Hippocampal formation (tissue), 2 donors: Measurements from ENCODE around the gene GPR55.
"Not testable (repeated sequence)": the region's sequence is repeated elsewhere in the genome, so short reads cannot be mapped to it uniquely, and the experiment has no call there.

Experiments used
- DNase-seq, 2 donors: peaks; one replicate each; lab custom pipeline; 2025; lab: John Stamatoyannopoulos, UW

GPR55 gene, protein sequence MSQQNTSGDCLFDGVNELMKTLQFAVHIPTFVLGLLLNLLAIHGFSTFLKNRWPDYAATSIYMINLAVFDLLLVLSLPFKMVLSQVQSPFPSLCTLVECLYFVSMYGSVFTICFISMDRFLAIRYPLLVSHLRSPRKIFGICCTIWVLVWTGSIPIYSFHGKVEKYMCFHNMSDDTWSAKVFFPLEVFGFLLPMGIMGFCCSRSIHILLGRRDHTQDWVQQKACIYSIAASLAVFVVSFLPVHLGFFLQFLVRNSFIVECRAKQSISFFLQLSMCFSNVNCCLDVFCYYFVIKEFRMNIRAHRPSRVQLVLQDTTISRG

DNA sequence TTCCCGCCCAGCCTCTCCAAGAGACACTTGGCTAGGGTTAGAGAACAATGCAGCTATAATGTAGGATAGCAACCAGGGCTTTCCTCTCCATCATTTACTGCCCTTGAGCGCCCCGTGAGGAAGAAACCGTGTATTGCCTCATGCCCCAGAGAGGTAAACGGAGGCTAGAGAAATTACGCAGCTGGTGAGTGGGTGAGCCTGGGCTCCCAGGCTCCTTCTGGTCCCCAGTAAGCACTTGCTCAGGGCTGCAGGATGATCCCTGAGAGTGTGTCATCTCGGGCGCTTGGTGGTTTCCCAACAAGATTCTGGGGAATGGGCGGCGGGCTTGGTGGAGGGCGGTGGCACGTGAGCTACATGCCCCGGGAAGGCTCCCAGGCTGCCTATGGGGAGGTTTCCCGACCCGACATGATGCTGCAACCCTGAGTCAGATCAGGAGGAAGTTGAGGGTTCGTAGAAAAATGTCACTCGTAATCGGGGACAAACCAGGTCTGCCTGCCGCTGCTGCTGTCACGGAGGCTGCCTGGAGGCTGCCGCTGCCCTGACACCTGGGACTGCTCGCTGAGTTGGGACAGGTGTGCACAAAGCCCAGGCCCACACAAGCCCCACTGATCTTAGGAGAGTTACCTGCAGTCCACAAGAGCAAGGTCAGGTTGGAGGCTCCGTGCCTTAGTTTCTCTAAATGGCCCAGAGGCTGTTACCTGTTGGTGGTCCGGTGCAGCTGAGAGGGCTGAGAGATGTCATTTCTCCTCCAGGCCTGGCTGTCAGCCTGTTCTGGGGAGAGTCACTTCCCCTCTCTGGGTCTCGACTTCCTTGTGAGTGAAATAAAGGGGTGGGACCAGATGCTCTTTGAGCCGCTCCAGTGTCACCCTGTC lies at the start of gene GPR55:
Gene GPR55, minus strand, starts transcription at position 773 of the 872 bp plus-strand sequence. CDS start 14,280 bp downstream, outside the sequence.
- peak in 1 of 2 donors; percentile 56 for DNase-seq

DNA sequence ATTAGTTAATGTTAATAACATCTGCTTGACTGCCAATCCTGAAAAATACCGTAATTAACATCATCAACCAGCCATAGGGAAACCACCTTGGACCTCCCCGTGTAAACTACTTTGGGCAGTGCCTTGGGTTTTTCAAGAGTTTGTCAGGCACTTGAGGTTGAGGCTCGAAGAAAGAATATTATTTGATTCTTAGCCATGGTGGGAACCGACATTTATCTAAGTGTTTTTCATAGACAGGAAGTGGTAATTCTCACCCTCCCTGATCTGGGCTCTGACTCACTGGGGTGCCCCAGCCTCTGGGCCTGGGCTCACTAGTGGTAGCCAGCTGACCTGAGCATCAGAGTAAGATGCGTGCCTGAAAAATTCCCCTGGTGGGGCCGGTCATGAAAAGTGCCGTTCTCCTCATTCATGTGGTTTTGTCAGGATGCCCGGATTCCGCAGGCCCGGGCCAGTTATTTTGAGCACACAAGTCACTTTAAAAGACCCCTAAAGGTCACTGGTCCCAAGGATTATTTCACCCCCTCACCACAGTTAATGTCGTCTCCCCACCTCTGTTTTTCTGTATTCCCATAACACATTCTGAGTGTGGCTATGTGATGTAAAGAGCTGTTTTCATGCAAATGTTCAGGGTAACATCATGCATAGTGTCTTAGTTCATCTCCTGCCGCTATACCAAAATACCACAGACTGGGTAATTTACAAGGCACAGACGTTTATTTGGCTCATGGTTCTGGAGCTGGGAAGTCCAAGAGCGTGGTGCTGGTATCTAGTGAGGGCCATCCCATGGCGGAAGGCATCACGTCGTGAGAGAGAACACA lies 49.3 kb upstream of the GPR55 start:
- no peak for DNase-seq

DNA sequence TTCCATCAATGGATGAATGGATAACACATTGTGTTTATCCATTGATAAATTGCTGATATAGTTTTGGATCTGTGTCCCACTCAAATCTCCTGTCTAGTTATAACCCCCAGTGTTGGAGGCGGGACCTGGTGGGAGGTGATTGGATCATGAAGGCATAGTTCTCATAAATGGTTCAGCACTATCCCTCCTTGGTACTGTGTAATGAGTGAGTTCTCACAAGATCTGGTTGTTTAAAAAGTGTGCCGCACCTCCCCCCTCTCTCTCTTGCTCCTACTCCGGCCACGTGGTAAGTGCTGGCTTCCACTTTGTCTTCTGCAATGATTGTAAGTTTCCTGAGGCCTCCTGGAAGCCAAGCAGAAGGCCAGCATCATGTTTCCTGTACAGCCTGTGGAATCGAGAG lies 47.0 kb upstream of the GPR55 start:
- no peak for DNase-seq

DNA sequence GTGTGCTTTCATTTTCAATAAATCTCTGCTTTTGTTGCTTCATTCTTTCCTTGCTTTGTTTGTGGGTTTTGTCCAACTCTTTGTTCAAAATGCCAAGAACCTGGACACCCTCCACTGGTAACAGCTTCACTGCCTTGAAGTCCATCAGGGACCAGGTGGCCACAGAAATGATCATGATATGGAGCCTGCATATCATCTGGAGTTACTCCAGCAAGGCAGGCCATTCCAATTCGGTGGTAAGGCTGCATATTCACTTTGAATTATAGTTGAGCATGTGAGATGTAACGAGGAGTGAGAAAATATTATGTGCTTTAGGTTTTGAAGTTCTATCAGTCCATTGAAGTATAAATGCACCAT lies 44.6 kb upstream of the GPR55 start:
- no peak for DNase-seq

DNA sequence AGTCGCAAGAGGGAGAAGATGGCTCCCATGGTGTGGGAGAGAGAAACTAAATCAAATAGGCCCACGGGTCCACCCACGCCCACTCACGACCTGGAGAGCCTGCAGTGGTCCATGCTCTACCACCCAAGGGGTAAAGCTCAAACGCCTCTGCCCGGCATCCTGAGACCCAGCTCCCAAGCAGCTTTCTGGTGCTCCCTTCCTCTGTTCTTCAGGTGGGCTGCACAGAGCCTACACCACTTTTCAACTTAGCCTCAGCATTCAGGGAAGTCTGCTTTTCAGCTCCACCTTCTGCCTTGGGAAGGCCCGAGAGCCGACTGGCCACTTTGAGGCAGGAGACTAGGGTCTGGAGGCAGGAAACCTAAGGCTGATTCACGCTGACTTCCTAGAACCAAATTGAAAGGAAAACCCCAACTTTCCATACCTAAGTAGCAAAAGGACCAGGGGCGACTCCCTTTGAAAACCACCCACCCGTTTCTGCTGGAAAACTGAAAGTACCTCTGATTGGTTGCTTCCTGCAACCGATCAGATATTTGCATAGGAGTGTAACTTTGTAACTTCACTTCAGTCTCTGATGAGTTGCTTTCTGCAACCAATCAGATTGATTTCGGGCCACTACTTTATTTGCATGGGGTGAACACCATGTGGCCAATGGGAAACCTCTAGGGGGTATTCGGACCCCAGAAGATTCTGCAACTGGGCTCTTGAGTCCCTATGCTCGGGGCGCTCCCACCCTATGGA lies 44.0 kb upstream of the GPR55 start:
- DNase-seq: no peak

DNA sequence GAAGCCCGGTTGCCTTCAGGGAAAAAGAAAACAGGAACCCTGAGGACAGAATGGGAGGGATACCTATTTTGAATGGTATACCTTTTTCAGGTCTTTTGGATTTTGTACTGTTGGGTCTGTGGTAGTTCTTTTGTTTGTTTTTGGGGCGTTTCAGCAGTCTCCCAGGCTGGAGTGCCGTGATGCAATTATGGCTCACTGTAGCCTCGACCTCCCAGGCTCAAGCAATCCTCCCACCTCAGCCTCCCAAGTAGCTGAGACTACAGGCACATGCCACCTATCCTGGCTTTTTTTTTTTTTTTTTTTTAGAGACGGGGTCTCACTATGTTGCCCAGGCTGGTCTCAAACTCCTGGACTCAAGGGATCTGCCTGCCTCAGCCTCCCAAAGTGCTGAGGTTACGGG lies 43.3 kb upstream of the GPR55 start:
- not testable (repeated sequence) for DNase-seq

DNA sequence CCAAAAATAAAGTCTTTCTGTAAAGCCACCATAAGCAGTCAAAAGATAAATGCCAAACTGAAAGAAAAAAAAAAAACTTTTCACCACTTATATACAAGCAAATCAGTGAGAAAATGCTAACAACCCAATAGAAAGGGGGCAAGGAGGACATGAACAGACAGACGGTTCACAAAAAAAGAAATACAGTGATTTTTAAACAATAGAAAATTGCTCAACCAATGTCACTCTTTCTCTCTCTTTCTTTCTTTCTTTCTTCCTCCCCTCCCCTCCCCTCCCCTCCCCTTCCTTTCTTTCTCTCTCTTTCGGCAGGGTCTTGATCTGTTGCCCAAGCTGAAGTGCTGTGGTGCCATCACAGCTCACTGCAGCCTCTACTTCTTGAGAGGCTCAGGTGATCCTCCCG lies 42.1 kb upstream of the GPR55 start:
- DNase-seq: no peak

DNA sequence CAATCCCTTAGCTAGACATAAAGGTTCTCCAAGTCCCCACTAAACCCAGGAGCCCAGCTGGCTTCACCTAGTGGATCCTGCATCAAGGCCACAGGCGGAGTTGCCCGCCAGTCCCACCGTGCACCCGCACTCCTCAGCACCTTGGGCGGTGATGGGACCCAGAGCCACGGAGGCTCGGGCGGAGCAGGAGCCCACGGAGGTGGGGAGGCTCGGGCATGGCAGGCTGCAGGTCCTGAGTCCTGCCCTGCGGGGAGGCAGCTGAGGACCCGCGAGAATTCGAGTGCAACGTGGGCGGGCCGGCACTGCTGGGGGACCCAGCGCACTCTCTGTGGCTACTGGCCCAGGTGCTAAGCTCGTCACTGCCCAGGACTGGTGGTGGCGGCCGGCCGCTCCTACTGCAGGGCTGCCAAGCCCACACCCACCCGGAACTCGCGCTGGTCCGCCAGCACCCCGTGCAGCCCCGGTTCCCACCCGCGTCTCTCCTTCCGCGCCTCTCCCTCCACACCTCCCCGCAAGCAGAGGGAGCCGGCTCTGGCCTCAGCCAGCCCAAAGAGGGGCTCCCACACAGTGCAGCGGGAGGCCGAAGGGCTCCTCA lies 39.2 kb upstream of the GPR55 start:
- DNase-seq: no peak

DNA sequence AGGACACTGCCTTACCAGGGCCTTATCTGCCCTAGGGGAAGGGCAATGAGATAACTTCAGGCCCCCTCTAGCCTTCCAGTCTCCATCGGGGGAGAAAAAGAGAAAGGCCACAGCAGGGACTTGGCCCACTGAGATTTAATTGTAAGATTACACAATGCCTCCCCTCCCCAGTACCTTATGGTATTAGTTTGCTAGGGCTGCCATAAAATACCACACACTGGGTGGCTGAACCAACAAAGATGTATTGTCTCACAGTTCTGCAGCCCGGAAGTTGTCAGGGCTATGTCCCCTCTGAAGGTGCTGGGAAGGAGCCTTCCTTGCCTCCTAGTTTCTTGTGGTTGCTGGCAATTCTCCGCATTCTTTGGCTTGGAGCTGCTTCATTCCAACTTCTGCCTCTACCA lies 36.0 kb upstream of the GPR55 start:
- DNase-seq: no peak

DNA sequence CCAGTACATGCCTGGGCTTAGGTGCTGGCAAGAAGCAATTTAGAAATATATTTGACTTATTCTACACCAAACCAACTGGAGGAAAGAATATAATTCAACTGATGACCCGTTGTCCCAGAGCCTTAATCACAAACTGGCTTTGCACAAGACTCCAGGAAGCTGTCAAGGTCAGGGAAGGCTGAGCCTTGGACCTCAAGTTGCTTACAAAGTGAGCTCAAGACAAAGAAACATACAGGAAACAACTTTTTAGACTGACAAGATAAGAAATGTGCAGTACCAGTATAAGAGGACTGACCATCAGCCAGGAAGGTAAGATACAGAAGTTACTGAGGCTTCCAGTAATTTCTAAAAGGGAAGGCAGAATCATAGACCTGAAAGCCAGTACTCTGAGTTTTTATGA lies 35.0 kb upstream of the GPR55 start:
- DNase-seq: no peak

DNA sequence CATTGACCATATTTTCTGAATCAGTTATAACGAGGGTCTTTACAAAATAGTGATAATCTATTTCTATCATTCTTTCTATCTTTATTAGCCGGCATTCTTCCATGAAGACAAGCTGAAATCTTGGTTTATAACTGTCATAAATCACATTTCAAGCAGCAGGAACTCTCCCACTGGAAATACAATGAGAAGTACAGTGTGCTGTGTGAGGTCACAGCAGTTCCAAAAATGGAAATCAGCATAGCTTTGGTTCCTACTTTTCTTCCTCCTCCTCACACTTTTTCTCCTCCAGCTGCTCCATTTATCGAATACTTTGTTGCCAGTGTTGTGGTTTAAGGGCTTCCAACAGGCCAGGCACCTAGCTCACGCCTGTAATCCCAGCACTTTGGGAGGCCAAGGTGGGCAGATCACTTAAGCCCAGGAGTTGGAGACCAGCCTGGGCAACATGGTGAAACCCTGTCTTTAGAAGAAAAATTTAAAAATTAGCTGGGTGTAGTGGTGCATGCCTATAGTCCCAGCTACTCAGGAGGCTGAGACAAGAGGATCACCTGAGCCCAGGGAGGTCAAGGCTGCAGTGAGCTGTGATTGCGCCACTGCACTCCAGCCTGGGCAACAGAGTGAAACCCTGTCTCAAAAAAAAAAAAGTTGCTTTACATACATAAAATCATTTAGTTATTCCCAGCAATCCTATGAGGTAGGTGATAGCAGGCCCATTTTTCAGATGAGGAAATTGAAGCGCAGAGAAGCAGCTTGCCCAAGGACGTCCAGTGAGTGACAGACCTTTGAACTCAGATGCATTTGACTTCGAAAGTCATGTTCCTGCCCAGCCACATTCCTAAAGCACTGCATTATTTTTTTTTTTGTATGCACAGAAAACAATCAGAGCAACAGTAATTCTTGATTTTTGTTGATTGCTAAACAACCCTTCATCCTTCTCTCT lies 34.0 kb upstream of the GPR55 start:
- no peak for DNase-seq

DNA sequence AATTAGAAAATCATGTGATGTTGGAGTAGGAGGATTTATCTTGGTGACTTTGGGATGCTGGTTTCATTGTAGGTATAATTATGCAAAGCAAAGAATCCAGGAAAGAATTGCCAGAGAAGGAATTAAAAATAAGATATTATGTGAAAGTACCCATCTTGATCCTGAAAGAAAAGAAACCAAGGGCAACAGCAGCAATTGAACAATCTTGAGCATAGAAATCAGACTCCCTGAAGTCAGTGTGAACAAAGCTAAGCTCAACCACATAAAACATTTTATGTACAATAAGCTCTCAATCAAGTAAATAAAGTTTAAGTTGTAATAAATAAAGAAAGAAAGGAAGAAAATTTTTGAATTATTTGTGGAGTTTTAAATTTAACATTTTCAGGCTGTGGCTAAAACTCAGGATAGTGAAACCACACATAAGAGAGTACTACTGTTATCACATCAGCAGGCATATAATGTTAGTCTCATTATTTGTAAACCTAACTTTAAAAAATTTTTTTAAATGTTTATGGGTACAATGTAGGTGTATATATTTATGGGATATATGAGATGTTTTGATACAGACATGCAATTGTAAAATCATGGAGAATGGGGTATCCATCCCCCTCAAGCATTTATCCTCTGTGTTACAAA lies 32.8 kb upstream of the GPR55 start:
- DNase-seq: no peak

DNA sequence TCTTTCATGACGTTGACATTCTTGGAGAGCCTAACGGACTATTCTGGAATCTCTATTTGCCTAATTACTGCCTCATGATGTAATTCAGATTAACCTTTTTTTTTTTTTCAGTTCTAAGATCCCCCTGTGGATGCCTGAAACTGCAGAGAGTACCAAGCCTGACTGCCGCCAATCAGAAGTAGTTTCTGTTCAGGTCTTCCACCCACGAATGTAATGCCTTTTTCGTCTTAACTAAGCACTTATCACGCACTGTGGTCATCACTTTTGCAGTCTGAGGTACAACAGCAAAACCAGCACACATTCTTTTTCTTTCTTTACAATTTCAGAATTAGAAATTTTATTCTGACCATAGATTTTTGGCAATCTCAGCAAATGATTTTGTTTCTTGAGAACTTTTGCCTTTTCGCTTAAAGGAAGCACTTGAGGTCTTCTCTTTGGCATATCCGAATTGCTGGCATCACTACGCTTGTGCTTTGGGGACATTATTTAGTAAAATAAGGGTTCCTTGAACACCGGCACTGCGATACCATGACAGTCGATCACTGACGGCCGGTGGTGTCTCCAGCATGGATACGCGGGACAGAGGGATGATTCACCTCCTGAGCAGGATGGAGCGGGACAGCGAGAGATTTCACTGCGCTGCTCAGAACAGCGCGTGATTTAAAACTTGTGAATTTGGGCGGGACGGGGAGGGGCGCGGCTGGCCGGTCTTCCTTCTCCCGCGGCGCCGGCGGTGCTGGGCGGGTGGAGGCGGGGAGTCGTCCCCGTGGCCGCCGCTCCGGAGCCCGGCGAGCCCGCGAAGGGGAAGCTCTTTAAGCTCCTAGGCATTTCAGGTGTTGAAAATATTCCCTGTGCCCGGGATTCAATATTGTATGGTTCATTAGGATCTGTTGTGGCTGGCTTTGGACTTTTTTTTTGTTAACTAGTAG lies 32.0 kb upstream of the GPR55 start:
- DNase-seq: no peak

DNA sequence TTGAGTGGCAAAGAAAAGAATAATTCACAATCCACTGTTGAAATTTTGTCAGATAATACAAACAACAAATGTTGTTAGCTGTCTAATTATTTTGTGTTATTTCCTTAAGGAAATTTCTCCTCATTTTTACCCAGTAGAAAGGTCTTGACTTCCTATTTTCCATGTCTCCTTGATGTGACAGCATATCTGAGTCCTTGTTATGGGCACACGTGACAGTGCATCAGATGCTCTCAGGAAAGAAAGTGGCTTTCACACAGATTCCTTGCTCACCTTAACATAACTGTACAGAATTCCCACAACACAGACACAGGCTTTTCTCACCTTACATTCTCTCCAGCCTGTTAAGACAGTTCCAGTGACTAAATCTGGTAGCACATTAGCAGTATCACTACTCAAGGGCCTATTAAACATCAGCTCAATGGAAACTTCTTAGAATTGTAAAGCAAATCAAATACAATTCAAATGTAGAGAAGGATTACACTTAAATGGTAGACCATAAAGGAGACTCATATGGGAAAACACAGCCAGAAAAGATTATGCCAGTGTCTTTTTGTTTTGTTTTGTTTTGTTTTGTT lies 30.2 kb upstream of the GPR55 start:
- DNase-seq: no peak

DNA sequence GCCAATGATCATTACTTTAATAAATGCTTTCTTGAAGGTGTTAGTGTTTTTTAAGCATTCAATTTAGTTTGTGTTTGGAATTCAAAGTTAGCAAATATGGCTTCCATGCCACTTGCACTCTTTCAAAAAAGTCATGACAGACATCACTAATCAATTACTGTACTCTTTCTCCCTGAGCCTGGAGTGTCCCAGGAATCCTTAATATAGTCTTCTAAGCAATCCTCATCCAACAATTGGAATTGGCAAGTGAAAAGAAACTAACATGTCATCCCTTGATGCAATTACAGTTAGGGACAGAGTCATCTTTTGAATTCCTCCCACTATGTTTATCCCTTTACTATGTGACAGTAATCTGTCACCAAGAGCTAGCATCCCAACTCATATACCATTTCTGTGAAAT lies 29.7 kb upstream of the GPR55 start:
- DNase-seq: no peak

DNA sequence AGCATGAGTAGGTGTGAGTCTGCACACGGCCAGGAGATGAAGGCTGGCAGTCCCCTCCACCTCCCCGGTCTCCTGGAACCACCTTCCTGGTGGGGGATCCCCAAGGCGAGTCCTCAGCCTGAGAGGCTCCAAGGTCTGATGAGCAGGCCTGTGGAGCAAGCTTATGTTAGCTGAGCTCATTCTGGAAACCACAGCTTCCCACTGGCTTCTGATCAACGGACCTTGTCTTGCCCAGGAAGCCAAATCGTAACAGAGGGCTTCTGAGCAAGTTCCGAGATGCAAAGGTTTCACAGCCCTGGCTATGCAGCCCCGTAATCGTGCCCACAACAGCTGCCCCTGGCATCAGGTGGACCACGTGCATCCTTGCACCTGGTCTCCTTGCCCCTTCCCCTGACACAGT lies 28.8 kb upstream of the GPR55 start:
- no peak for DNase-seq

DNA sequence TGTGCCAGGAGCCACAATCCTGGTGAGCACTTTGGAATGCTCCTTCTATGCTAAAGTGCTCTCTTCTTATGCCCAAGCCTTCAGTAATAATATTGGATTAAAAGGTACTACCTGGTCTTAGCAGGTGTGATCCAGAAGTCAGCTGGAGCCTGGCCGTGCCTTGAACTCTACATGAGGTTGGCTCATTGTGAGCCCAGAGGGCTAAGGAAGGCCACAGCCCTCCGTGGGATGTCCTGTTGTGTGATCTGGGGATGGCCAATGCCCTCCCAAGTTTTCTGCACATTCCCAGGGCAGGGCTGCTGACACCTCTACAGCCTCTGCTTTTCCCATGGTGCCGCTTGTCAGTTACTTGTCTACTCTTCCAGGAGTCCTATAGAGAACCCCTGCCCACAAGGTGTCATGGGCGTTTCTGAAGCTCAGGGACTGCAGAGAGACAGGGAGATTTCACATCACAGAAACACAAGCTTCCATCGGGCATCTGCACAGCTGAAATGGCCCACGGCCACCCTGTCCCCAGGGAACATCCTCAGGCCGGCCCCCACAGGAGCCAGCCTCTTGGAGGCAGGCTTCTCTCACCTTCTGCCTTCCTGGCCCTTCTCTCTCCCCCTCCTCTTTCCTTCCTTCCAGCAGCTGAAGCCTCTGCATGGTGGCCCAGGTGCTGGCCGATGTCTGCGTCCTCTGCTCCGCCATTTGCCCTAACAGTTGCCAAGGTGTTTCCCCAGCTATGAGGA lies 27.3 kb upstream of the GPR55 start:
- DNase-seq: no peak

DNA sequence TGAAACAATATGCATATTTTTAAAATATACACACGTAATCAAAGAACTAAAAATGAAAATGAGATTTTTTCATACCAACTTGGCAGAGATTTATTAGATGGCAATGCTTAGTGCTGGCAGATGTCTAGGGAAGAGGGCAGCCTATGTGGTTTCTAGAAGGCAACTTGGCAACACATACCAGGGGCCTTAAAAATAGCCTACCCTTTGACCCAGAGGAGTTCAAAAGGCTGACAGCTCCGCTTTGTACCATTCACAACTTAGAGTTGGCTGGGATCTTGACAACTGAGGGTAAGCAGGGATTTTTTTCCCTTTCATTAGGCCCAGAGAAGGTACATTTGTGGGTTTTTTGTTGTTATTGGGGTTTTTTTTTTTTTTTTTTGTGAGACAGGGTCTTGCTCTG lies 26.4 kb upstream of the GPR55 start:
- DNase-seq: no peak
